ENCODE data around the gene IL1A. TPM values are rescaled to one million over a fixed set of nuclear protein-coding genes. Genes with fewer than 3 reads are reported as not detected.

Gene IL1A
- total RNA-seq, 4 donors from 2014 or later = 0.40 TPM; not detected in 3

DNA sequence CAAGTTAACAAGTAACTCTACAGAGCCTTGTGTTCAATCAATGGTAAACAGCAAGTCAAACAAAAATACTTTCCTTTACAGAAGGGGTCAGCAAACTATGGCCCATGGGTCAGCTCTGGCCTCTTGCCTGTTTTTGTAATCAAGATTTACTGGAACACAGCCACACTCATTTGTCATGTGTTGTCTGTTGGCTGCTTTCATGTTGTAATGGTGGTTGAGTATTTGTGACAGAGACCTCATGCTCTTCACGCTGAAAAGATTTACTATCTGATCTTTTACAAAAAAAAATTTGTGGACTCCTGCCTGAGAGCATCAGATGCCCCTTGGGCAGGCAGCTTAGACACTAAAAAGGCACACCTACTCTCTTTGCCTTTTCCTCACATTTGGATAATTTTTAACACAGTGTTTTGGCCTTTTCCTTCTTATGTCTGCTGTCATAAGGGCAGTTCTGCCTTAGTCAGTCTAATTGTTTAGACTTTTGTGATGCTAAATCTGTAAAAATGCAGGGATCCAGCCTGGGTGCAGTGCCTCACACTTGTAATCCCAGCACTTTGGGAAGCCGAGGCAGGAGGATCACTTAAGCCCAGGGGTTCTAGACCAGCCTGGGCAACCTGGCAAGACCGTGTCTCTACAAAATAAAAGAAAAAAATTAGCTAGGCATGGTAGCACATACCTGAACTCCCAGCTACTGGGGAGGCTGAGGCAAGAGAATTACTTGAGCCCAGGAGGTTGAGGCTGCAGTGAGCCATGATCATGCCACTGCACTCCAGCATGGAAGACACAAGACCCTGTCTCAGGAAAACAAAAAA lies 34.0 kb upstream of the IL1A start:
- Histone ChIP-seq H3K27ac (no peak overlapping the region), H3K9me3 (no peaks in the 10 kb centered on the region), H3K36me3 (no peaks in the 10 kb centered on the region), H3K4me1 (no peaks in the 10 kb centered on the region), H3K4me3 (replicated peaks in 1 of 3) (no peak overlapping the region), H3K27me3 (no peaks in the 10 kb centered on the region)
- WGBS, 2 donors = 79 to 85% methylated on average over 3 of the region's 3 CpGs
- TF ChIP-seq, protein P1, sequence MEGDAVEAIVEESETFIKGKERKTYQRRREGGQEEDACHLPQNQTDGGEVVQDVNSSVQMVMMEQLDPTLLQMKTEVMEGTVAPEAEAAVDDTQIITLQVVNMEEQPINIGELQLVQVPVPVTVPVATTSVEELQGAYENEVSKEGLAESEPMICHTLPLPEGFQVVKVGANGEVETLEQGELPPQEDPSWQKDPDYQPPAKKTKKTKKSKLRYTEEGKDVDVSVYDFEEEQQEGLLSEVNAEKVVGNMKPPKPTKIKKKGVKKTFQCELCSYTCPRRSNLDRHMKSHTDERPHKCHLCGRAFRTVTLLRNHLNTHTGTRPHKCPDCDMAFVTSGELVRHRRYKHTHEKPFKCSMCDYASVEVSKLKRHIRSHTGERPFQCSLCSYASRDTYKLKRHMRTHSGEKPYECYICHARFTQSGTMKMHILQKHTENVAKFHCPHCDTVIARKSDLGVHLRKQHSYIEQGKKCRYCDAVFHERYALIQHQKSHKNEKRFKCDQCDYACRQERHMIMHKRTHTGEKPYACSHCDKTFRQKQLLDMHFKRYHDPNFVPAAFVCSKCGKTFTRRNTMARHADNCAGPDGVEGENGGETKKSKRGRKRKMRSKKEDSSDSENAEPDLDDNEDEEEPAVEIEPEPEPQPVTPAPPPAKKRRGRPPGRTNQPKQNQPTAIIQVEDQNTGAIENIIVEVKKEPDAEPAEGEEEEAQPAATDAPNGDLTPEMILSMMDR (IDR thresholded peaks at IDR 0.05) = no peak
- no peak for TF ChIP-seq POLR2A (IDR thresholded peaks at IDR 0.05)
- intact Hi-C loops (cut with DNase I) = no loop called here
- DNase-seq = no peak

DNA sequence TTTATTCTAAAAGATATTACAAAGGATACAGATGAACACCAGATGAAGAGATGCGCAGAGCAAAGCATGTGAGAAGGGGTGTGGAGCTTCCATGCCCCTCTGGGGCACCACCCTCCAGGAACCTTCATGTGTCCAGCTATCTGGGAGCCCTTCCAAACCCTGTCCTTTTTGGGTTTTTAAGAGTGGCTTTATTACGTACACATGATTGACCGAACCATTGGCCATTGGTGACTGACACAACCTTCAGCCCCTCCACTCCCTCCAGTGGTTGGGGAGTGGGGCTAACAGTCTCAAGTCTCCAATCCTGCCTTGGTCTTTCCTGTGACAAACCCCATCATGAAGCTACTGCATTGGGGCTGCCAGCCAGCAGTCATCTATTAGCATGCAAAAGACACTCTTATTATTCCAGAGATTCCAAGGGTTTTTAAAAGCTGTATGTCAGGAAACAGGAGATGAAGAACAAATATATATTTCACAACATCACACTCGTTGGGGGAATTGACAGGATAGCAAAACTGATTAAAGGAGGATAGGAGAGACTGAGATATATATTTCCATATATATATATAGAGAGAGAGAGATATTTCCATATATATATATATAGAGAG lies 32.9 kb upstream of the IL1A start:
- no peaks in the 10 kb centered on the region for H3K4me1 ChIP-seq
- no peaks in the 10 kb centered on the region for H3K27me3 ChIP-seq
- no peak for DNase-seq
- TF ChIP-seq, protein P1 (IDR thresholded peaks at IDR 0.05) = no peak
- no peak for TF ChIP-seq POLR2A (IDR thresholded peaks at IDR 0.05)
- intact Hi-C loops (cut with DNase I) = no loop called here
- no peak overlapping the region for H3K27ac ChIP-seq
- WGBS, 2 donors = 87 to 93% methylated on average over 4 of the region's 4 CpGs
- no peaks in the 10 kb centered on the region for H3K9me3 ChIP-seq
- H3K36me3 ChIP-seq = no peaks in the 10 kb centered on the region
- H3K4me3 ChIP-seq (replicated peaks in 1 of 3) = no peak overlapping the region

DNA sequence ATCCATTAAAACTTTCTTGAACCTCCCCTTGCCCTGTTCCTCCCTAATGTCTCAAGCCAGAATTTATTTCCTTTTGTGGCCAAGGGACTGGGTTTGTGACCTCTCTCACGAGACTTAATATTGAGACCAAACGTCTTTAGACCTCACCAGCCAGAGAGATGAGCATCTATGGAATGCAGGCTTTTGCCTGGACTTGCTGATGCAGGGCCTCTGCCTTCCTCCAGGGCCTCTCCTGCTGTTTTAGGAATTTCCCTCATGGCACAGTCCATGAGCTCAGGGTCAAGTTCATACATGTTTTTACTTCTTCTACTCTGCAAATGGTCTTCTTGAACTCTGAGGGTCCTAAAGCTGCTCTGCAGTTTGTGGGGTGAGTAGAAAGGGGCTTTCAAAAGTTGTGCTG lies 30.0 kb upstream of the IL1A start:
- no peak overlapping the region for H3K4me3 ChIP-seq (replicated peaks in 1 of 3)

DNA sequence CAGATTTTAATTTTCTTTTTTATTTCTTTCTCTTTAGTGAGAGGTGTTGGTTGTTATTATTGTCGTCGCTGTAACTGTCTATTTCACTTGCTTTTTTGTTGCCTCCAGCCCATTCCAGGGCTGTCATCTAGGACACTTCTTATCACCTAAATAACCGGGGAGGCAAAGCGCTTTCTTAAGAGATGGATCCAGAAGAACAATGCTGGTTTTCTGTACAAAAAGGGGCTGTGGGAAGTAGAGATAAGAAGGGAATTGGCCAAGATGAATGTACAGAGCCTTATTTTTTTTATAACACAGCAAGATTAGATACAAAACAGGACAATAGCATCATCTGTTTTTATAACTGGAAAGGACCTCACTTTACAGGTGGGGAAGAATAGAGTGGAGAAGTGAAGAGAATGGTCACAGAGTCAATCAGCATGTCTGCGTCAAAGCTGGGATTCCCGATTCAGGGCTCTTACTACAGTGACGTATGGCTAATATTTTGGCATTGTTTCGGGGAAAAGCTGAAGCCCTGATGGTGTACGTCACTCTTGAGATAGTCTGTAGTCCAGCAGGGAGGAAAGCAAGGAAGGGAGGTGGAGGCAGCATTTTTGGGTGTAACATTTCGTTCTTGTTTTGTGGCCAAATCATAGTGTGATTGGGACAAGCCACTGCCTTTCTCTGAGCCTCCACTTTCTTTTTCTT lies 29.1 kb upstream of the IL1A start:
- intact Hi-C loops (cut with DNase I) = no loop called here

More for the DNA sequence above, 30.0 kb upstream of the IL1A start:
- H3K27me3 ChIP-seq = no peaks in the 10 kb centered on the region
- intact Hi-C loops (cut with DNase I) = no loop called here
- DNase-seq = no peak
- 67 to 72% methylated on average over 2 of the region's 2 CpGs for WGBS, 2 donors
- TF ChIP-seq, protein P1 (IDR thresholded peaks at IDR 0.05) = no peak
- no peak for TF ChIP-seq POLR2A (IDR thresholded peaks at IDR 0.05)
- H3K9me3 ChIP-seq = no peaks in the 10 kb centered on the region
- no peaks in the 10 kb centered on the region for H3K36me3 ChIP-seq
- no peak overlapping the region for H3K27ac ChIP-seq
- no peaks in the 10 kb centered on the region for H3K4me1 ChIP-seq

More for the DNA sequence above, 29.1 kb upstream of the IL1A start:
- 86 to 87% methylated on average over 10 of the region's 10 CpGs for WGBS, 2 donors
- TF ChIP-seq, protein P1 (IDR thresholded peaks at IDR 0.05) = no peak
- TF ChIP-seq POLR2A (IDR thresholded peaks at IDR 0.05) = no peak
- Histone ChIP-seq H3K4me3 (replicated peaks in 1 of 3) (no peak overlapping the region), H3K27me3 (no peaks in the 10 kb centered on the region), H3K27ac (no peak overlapping the region), H3K4me1 (no peaks in the 10 kb centered on the region), H3K36me3 (no peaks in the 10 kb centered on the region), H3K9me3 (no peaks in the 10 kb centered on the region)
- DNase-seq = no peak
